ENCODE data around the gene THOC2. TPM values are rescaled to one million over a fixed set of nuclear protein-coding genes. Genes with fewer than 3 reads are reported as not detected.

The THOC2 gene
- total and polyA plus RNA-seq, 3 donors from 2014 or later = 14.4 to 103 (median 80.5) TPM

- Histone ChIP-seq H3K4me3 (no peak overlapping the region), H3K27ac (no peak overlapping the region), H3K9me3 (no peaks in the 10 kb centered on the region), H3K27me3 (no peaks in the 10 kb centered on the region), H3K36me3 (ENCODE audit: low read depth, missing control alignments) (no peaks in the 10 kb centered on the region), H3K4me1 (no peaks in the 10 kb centered on the region)
- 95 to 96% methylated on average over 4 to 31 of the region's 32 CpGs for WGBS, 2 donors
- TF ChIP-seq CTCF (IDR thresholded peaks at IDR 0.05) = no peak
- no peak for TF ChIP-seq POLR2A (IDR thresholded peaks at IDR 0.05)
- intact Hi-C loops (cut with DNase I; ENCODE audit: low total_unique reads) = no loop called here
- no peak for DNase-seq
These were observed 170.3 kb downstream of the THOC2 start for GRCh38 chrX:123562342-123563146.

GRCh38 chrX:123561439-123562215 lies 171.2 kb downstream of the THOC2 start:
- DNase-seq = no peak
- Histone ChIP-seq H3K4me1 (no peaks in the 10 kb centered on the region), H3K9me3 (no peaks in the 10 kb centered on the region), H3K27me3 (no peaks in the 10 kb centered on the region), H3K36me3 (ENCODE audit: low read depth, missing control alignments) (no peaks in the 10 kb centered on the region), H3K27ac (no peak overlapping the region), H3K4me3 (no peak overlapping the region)
- intact Hi-C loops (cut with DNase I; ENCODE audit: low total_unique reads) = no loop called here
- 95 to 96% methylated on average over 7 to 28 of the region's 28 CpGs for WGBS, 2 donors
- no peak for TF ChIP-seq POLR2A (IDR thresholded peaks at IDR 0.05)
- TF ChIP-seq CTCF (IDR thresholded peaks at IDR 0.05) = no peak

GRCh38 chrX:123550829-123551228 lies 182.0 kb downstream of the THOC2 start:
- no peaks in the 10 kb centered on the region for H3K9me3 ChIP-seq
- TF ChIP-seq CTCF (IDR thresholded peaks at IDR 0.05) (no peak), POLR2A (IDR thresholded peaks at IDR 0.05) (no peak)
- intact Hi-C loops (cut with DNase I; ENCODE audit: low total_unique reads) = no loop called here
- DNase-seq = no peak
- H3K27ac ChIP-seq = no peak overlapping the region
- 73 to 89% methylated on average over 1 of the region's 1 CpG for WGBS, 2 donors
- no peaks in the 10 kb centered on the region for H3K27me3 ChIP-seq
- H3K4me1 ChIP-seq = no peaks in the 10 kb centered on the region
- no peaks in the 10 kb centered on the region for H3K36me3 ChIP-seq (ENCODE audit: low read depth, missing control alignments)
- H3K4me3 ChIP-seq = no peak overlapping the region

Small RNA genes lying within 50 kb of the gene (small RNA-seq; reads per million reads assigned to genes)
- gene AL030996.1 (0 reads per million in 2 donors), gene RNU7-69P (0 reads per million in 2 donors)

Other genes with a start within 250 kb of the THOC2 start
- 10 to 100 TPM; 26.5 to 30.2 TPM for gene XIAP, start 127.0 kb upstream of the THOC2 start, total RNA-seq
- 16.5 TPM for gene XIAP, start 127.0 kb upstream of the THOC2 start, polyA plus RNA-seq (ENCODE audit: insufficient read depth, low read depth, low replicate concordance)
- 10 to 100 TPM; 17.6 to 26.7 TPM for gene STAG2, start 228.7 kb upstream of the THOC2 start, total RNA-seq
- 9.4 TPM for gene STAG2, start 228.7 kb upstream of the THOC2 start, polyA plus RNA-seq (ENCODE audit: insufficient read depth, low read depth, low replicate concordance)